Medulla oblongata (tissue), 1 donor: ENCODE measurements around the gene LY6G6F.
A peak's percentile ranks its signal among the peaks of the same experiment; 100 is the strongest.

Experiments used
- DNase-seq: peaks from one replicate; pipeline ENCODE4 v3.0.0-alpha.2; 2015; ENCODE audit errors: extremely low spot score

The LY6G6F gene

GRCh38 chr6:31676322-31676903 lies 30.3 kb upstream of the LY6G6F start:
- no peak for DNase-seq

- DNase-seq: no peak
Measured at GRCh38 chr6:31676904-31677303, 29.8 kb upstream of the LY6G6F start.

GRCh38 chr6:31677955-31678354 lies 28.7 kb upstream of the LY6G6F start:
- DNase-seq: no peak

GRCh38 chr6:31680226-31681134 lies 26.2 kb upstream of the LY6G6F start, which contains the start of gene LY6G5C:
Gene LY6G5C, minus strand, starts transcription at chr6:31681067. Its CDS starts 694 bp downstream, at chr6:31680373.
- peak; percentile 88 for DNase-seq

- DNase-seq: peak; percentile 40
Measured at GRCh38 chr6:31681135-31681671, 25.5 kb upstream of the LY6G6F start.

GRCh38 chr6:31683591-31683990 lies 23.1 kb upstream of the LY6G6F start:
- DNase-seq: no peak

GRCh38 chr6:31686483-31686882 lies 20.2 kb upstream of the LY6G6F start:
- no peak for DNase-seq

GRCh38 chr6:31687321-31687720 lies 19.3 kb upstream of the LY6G6F start:
- no peak for DNase-seq

- DNase-seq: no peak
Measured at GRCh38 chr6:31687860-31688693, 18.6 kb upstream of the LY6G6F start.

- no peak for DNase-seq
Measured at GRCh38 chr6:31689249-31690110, 17.2 kb upstream of the LY6G6F start.

GRCh38 chr6:31690231-31691077 lies 16.2 kb upstream of the LY6G6F start:
- peak; percentile 62 for DNase-seq

- DNase-seq: no peak
Measured at GRCh38 chr6:31691078-31691463, 15.6 kb upstream of the LY6G6F start.

- DNase-seq: no peak
Measured at GRCh38 chr6:31691564-31692108, 15.0 kb upstream of the LY6G6F start.

GRCh38 chr6:31692353-31692752 lies 14.3 kb upstream of the LY6G6F start:
- DNase-seq: no peak

- no peak for DNase-seq
Measured at GRCh38 chr6:31692886-31693285, 13.8 kb upstream of the LY6G6F start.

GRCh38 chr6:31693535-31693934 lies 13.1 kb upstream of the LY6G6F start:
- DNase-seq: no peak

GRCh38 chr6:31697555-31697954 lies 9.1 kb upstream of the LY6G6F start:
- no peak for DNase-seq

- no peak for DNase-seq
Measured at GRCh38 chr6:31700740-31701401, 5.8 kb upstream of the LY6G6F start.
